Transverse colon (tissue), 3 donors: ENCODE measurements around the gene CSF3R.

Experiments
- POLR2A ChIP-seq: fragments of 450-650 bp; IDR thresholded peaks from one replicate; pipeline ENCODE4 v1.6.1; 2016; ENCODE audit warnings: antibody characterized with exemption, mild to moderate bottlenecking, moderate library complexity
- TF ChIP-seq, protein P1 (sequence below), 5 experiments: fragments of 200-600 bp in 3 of 5; fragments of 450-650 bp in 2 of 5; sonication (generic) in 3 of 5; IDR thresholded peaks; 1 replicate in 2 of 5; 2 replicates in 3 of 5; pipeline ENCODE4 v1.5.1; 2016 to 2017; ENCODE audit warnings: antibody characterized with exemption in 5 of 5, inconsistent platforms in 3 of 5, mild to moderate bottlenecking in 2 of 5, moderate library complexity in 1 of 5

DNA sequence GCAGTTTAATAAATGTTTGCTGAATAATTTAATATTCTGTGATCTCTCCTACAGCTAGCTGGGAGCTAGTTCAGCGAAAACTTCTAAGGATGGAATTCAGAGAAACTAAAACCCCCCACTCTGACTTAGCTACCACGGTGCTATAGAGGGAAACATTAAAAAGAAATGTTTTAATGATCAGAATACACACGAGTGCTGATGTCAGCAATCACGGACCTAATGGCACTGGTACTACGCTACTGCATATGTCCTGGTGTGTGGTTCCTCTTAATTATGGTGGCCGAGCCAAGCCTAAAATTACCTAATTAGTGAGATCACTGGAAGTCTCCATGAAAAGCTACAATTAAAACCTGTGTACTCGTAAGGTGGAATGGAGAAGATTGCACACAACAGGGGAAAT lies 61.1 kb downstream of the CSF3R start:
- TF ChIP-seq, protein P1, sequence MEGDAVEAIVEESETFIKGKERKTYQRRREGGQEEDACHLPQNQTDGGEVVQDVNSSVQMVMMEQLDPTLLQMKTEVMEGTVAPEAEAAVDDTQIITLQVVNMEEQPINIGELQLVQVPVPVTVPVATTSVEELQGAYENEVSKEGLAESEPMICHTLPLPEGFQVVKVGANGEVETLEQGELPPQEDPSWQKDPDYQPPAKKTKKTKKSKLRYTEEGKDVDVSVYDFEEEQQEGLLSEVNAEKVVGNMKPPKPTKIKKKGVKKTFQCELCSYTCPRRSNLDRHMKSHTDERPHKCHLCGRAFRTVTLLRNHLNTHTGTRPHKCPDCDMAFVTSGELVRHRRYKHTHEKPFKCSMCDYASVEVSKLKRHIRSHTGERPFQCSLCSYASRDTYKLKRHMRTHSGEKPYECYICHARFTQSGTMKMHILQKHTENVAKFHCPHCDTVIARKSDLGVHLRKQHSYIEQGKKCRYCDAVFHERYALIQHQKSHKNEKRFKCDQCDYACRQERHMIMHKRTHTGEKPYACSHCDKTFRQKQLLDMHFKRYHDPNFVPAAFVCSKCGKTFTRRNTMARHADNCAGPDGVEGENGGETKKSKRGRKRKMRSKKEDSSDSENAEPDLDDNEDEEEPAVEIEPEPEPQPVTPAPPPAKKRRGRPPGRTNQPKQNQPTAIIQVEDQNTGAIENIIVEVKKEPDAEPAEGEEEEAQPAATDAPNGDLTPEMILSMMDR (IDR thresholded peaks at IDR 0.05) = no peak
- no peak for TF ChIP-seq POLR2A
